Ovary (tissue), 9 donors: ENCODE measurements around the gene NUP188. TPM values are rescaled to one million over a fixed set of nuclear protein-coding genes. Genes with fewer than 3 reads are reported as not detected.

Experiments
- DNase-seq, 5 donors: peaks; one replicate each; pipeline ENCODE4 v3.0.0-alpha.2; 2019 to 2020
- H3K27ac ChIP-seq, 2 donors: fragments of 200-600 bp; one replicate each; pipeline versions ENCODE4 v1.5.1 to v1.8.0; 2019 to 2022
- H3K27me3 ChIP-seq: fragments of 200-600 bp; one replicate; pipeline ENCODE4 v1.8.0; 2022
- H3K36me3 ChIP-seq: fragments of 200-600 bp; sonication (generic); one replicate; pipeline ENCODE4 v1.5.1; 2019
- H3K4me1 ChIP-seq: one replicate; pipeline ENCODE4 v1.8.1; 2013; ENCODE audit warnings: mild to moderate bottlenecking, moderate library complexity; ENCODE audit not compliant: insufficient read depth
- H3K4me3 ChIP-seq: fragments of 200-600 bp; sonication (generic); one replicate; pipeline ENCODE4 v1.5.1; 2017
- H3K9me3 ChIP-seq, 2 donors: fragments of 200-600 bp in 1 of 2; sonication (generic) in 1 of 2; one replicate each; pipeline versions ENCODE4 v1.5.1 to v1.8.1; 2013 to 2019; ENCODE audit warnings: mild to moderate bottlenecking in 1 of 2, moderate library complexity in 1 of 2
- EP300 ChIP-seq: sonication (generic); formaldehyde crosslinking; IDR thresholded peaks from one replicate; pipeline ENCODE4 v1.6.1; 2017; ENCODE audit warnings: antibody characterized with exemption
- POLR2A ChIP-seq: fragments of 450-650 bp; IDR thresholded peaks from one replicate; pipeline ENCODE4 v1.6.1; 2017; ENCODE audit warnings: antibody characterized with exemption, mild to moderate bottlenecking, moderate library complexity
- WGBS, 3 donors: extraction: QIAGEN DNeasy Blood & Tissue Kit in 1 of 3; methylation state at CpG; one replicate each; pipeline versions ENCODE4 v1.1.5 to v1.1.7; 2013 to 2017; 5-methylcytosine and 5-hydroxymethylcytosine counted together
- intact Hi-C, 4 donors: fragments of 100-400 bp; cut with DNase I; formaldehyde crosslinking; loops; one replicate each; pipeline versions ENCODE4 v1.11.0 to v1.15.1; 2022 to 2023
- polyA plus RNA-seq, 2 donors: library from polyadenylated mRNA; stranded (reverse); fragments of 200-250 nt in 1 of 2; fragments of 350-450 nt in 1 of 2; fragmentation: Illumina TruSeq in 1 of 2; extraction: RNeasy Lipid Tissue Mini Kit (QIAGEN cat#74804) in 1 of 2; gene quantifications; one replicate each; pipeline ENCODE4 v1.2.3, GENCODE V29; 2013 to 2014
- total RNA-seq, 7 donors: library from RNA; depleted of rRNA in 2 of 7; stranded (reverse); fragments of >200 nt in 2 of 7; fragmentation: NEBNext Ultra II Directional in 3 of 7; extraction: Animal tissue kit (Norgen Biotek cat#: 25700) in 3 of 7; gene quantifications; one replicate each; pipeline versions ENCODE4 v1.1.0 to v1.2.4, GENCODE V29; 2016 to 2023
- TF ChIP-seq, protein P1 (sequence below), 3 donors: fragments of 450-650 bp in 2 of 3; fragments of 200-600 bp in 1 of 3; IDR thresholded peaks; one replicate each; pipeline versions ENCODE4 v1.5.1 to v1.8.0; 2016 to 2022; ENCODE audit warnings: antibody characterized with exemption in 3 of 3, mild to moderate bottlenecking in 1 of 3
- donor health status: DM: no; HTN: no; CAD: no; lungs with moderate emphysema.
- donor health status: DM: no; HTN: no; CAD: no.
- donor health status: Bipolar disorder and iron deficiency.
- donor health status: DM: yes; HTN: yes; CAD: no.
- donor health status: DM: no; HTN: no; CAD: no.
- donor health status: DM: yes; HTN: yes; CAD: no.

NUP188 gene
- total and polyA plus RNA-seq, 9 donors, result 10.6 to 43.8 (median 25.1) TPM

DNA sequence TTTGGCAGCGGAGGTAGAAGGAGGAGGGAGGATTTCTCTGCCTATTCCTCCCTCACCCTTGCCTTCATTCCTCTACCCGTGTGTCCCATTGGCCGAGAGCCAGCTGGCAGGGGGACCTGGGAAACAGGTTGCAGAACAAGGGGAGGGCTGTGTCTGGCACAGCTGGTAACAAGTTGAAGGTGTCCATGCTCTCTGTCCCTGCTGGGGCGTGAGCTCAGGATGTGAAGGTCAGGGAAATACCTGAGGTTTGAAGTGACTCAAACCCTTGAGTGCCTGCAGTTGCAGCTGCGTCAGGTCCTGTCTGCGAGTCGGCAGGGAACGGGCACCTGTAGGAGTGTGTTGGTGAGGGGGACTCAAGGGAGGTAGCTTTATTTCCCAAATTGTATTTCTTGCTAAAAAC lies 105.1 kb downstream of the NUP188 start:
- TF ChIP-seq, protein P1, sequence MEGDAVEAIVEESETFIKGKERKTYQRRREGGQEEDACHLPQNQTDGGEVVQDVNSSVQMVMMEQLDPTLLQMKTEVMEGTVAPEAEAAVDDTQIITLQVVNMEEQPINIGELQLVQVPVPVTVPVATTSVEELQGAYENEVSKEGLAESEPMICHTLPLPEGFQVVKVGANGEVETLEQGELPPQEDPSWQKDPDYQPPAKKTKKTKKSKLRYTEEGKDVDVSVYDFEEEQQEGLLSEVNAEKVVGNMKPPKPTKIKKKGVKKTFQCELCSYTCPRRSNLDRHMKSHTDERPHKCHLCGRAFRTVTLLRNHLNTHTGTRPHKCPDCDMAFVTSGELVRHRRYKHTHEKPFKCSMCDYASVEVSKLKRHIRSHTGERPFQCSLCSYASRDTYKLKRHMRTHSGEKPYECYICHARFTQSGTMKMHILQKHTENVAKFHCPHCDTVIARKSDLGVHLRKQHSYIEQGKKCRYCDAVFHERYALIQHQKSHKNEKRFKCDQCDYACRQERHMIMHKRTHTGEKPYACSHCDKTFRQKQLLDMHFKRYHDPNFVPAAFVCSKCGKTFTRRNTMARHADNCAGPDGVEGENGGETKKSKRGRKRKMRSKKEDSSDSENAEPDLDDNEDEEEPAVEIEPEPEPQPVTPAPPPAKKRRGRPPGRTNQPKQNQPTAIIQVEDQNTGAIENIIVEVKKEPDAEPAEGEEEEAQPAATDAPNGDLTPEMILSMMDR (IDR thresholded peaks at IDR 0.05), result no peak
- TF ChIP-seq POLR2A (no peak), EP300 (no peak)
- H3K36me3 ChIP-seq, result no peaks in the 10 kb centered on the region
- intact Hi-C loops, result no loop called here
- 69 to 77% (median 73%) methylated on average over 8 of the region's 8 CpGs for WGBS, 3 donors
- DNase-seq, result peak in 1 of 5 donors; percentile 57
- H3K4me1 ChIP-seq, result no peaks in the 10 kb centered on the region
- no peak overlapping the region for H3K27ac ChIP-seq
- no peaks in the 10 kb centered on the region for H3K27me3 ChIP-seq
- H3K4me3 ChIP-seq, result no peak overlapping the region
- no peaks in the 10 kb centered on the region for H3K9me3 ChIP-seq

DNA sequence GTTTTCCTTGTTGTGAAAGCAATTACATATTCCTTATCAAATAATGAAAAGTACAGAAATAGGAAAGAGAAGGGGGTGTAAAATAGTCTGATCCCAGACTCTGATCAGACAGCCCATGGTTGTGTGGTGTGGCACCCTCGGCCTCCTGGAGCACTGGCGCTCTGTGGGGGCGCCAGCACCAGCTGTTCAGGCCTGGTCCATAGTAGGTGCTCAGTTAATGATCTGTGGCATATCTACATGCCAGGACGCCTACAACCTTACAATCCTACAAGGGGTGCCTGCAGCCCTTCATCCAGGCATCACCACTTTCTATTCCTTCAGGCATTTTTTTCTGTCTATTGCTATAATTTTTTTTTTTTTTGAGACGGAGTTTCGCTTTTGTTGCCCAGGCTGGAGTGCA lies 105.5 kb downstream of the NUP188 start:
- intact Hi-C loops, result no loop called here
- H3K9me3 ChIP-seq, result no peaks in the 10 kb centered on the region
- WGBS, 3 donors, result 91 to 94% (median 92%) methylated on average over 6 of the region's 6 CpGs
- H3K36me3 ChIP-seq, result no peaks in the 10 kb centered on the region
- TF ChIP-seq POLR2A (no peak), EP300 (no peak)
- TF ChIP-seq, protein P1 (IDR thresholded peaks at IDR 0.05), result no peak
- no peaks in the 10 kb centered on the region for H3K4me1 ChIP-seq
- no peak overlapping the region for H3K4me3 ChIP-seq
- no peak overlapping the region for H3K27ac ChIP-seq
- no peak for DNase-seq
- H3K27me3 ChIP-seq, result no peaks in the 10 kb centered on the region

DNA sequence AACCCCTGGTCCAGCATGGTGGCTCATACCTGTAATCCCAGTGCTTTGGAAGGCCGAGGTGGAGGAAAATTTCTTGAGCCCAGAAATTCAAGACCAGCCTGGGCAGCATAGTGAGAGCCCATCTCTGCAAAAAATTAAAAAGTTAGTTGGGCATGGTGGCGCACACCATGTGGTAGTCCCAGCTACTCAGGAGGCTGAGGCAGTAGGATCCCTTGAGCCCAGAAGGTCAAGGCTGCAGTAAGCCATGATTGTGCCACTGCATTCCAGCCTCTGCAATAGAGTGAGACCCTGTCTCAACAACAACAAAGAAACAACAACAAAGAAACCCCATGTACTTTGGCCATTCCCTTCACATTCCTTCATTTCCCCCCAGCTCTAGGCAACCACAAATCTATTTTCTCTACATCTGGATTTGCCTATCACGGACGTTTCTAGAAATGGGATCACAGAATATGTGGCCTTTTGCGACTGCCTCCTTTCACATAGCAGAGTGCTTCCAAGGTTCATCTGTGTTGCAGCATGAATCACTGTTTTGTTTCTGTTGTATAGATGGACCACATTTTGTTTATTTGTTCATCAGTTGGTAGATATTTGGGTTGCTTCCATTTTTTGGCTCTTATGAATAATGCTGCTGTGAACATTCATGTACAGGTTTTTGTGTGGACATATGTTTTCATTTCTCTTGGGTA lies 106.8 kb downstream of the NUP188 start:
- TF ChIP-seq POLR2A (no peak), EP300 (no peak)
- TF ChIP-seq, protein P1 (IDR thresholded peaks at IDR 0.05), result no peak
- no peak for DNase-seq
- Histone ChIP-seq H3K27me3 (no peaks in the 10 kb centered on the region), H3K4me3 (no peak overlapping the region), H3K36me3 (no peaks in the 10 kb centered on the region), H3K4me1 (no peaks in the 10 kb centered on the region), H3K27ac (no peak overlapping the region), H3K9me3 (no peaks in the 10 kb centered on the region)
- 65 to 89% (median 67%) methylated on average over 5 of the region's 5 CpGs for WGBS, 3 donors
- intact Hi-C loops, result no loop called here

Other genes starting within 250 kb of the NUP188 start
- gene PKN3, start 245.2 kb upstream of the NUP188 start, total RNA-seq, result 1 to 10 TPM; 1.4 to 7.6 (median 4.2) TPM
- gene PKN3, start 245.2 kb upstream of the NUP188 start, polyA plus RNA-seq, result 1 to 10 TPM; 1.3 to 4.6 TPM
- 10 to 100 TPM in 2 of 7 donors, 1 to 10 TPM in 5; 5.7 to 27.1 (median 7.0) TPM for gene ZDHHC12, start 223.6 kb upstream of the NUP188 start, total RNA-seq
- 10 to 100 TPM in 1 of 2 donors, under 1 TPM in 1; 0.30 to 12.5 TPM for gene ZDHHC12, start 223.6 kb upstream of the NUP188 start, polyA plus RNA-seq
- 10 to 100 TPM; 31.2 to 46.1 (median 34.2) TPM for gene ZER1, start 175.8 kb upstream of the NUP188 start, total RNA-seq
- gene ZER1, start 175.8 kb upstream of the NUP188 start, polyA plus RNA-seq, result 10 to 100 TPM; 16.3 to 31.0 TPM
- 10 to 100 TPM; 10.7 to 31.1 (median 26.3) TPM for gene TBC1D13, start 160.4 kb upstream of the NUP188 start, total RNA-seq
- gene TBC1D13, start 160.4 kb upstream of the NUP188 start, polyA plus RNA-seq, result 10 to 100 TPM; 15.2 to 32.2 TPM
- gene ENDOG, start 129.2 kb upstream of the NUP188 start, total RNA-seq, result 10 to 100 TPM; 14.6 to 23.7 (median 20.3) TPM
- gene ENDOG, start 129.2 kb upstream of the NUP188 start, polyA plus RNA-seq, result 10 to 100 TPM in 1 of 2 donors, 1 to 10 TPM in 1; 3.6 to 13.7 TPM
- gene SPOUT1, start 117.9 kb upstream of the NUP188 start, total RNA-seq, result 10 to 100 TPM; 10.7 to 47.9 (median 26.5) TPM
- gene SPOUT1, start 117.9 kb upstream of the NUP188 start, polyA plus RNA-seq, result 10 to 100 TPM in 1 of 2 donors, 1 to 10 TPM in 1; 6.3 to 18.5 TPM
- gene KYAT1, start 65.7 kb upstream of the NUP188 start, total RNA-seq, result 10 to 100 TPM in 1 of 7 donors, 1 to 10 TPM in 6; 4.6 to 10.2 (median 6.1) TPM
- gene KYAT1, start 65.7 kb upstream of the NUP188 start, polyA plus RNA-seq, result 1 to 10 TPM; 4.2 to 5.8 TPM
- gene LRRC8A, start 65.6 kb upstream of the NUP188 start, total RNA-seq, result 10 to 100 TPM; 18.1 to 39.7 (median 26.4) TPM
- gene LRRC8A, start 65.6 kb upstream of the NUP188 start, polyA plus RNA-seq, result 10 to 100 TPM; 21.2 to 28.5 TPM
- 10 to 100 TPM; 24.8 to 63.9 (median 43.1) TPM for gene PHYHD1, start 26.7 kb upstream of the NUP188 start, total RNA-seq
- 10 to 100 TPM; 41.1 to 50.4 TPM for gene PHYHD1, start 26.7 kb upstream of the NUP188 start, polyA plus RNA-seq
- gene DOLK, start 96 bp upstream of the NUP188 start, total RNA-seq, result 10 to 100 TPM in 5 of 7 donors, 1 to 10 TPM in 2; 6.1 to 14.9 (median 12.6) TPM
- gene DOLK, start 96 bp upstream of the NUP188 start, polyA plus RNA-seq, result 10 to 100 TPM in 1 of 2 donors, 1 to 10 TPM in 1; 9.5 to 12.0 TPM
- 100 to 1,000 TPM in 2 of 7 donors, 10 to 100 TPM in 5; 57.8 to 105 (median 88.8) TPM for gene SH3GLB2, start 80.6 kb downstream of the NUP188 start, total RNA-seq
- gene SH3GLB2, start 80.6 kb downstream of the NUP188 start, polyA plus RNA-seq, result 100 to 1,000 TPM in 1 of 2 donors, 10 to 100 TPM in 1; 11.8 to 112 TPM
- 10 to 100 TPM; 18.7 to 36.5 (median 25.5) TPM for gene MIGA2, start 88.9 kb downstream of the NUP188 start, total RNA-seq
- gene MIGA2, start 88.9 kb downstream of the NUP188 start, polyA plus RNA-seq, result 10 to 100 TPM in 1 of 2 donors, 1 to 10 TPM in 1; 2.5 to 21.7 TPM
- gene DOLPP1, start 133.4 kb downstream of the NUP188 start, total RNA-seq, result 10 to 100 TPM in 3 of 7 donors, 1 to 10 TPM in 4; 3.3 to 16.2 (median 9.4) TPM
- gene DOLPP1, start 133.4 kb downstream of the NUP188 start, polyA plus RNA-seq, result 1 to 10 TPM; 6.8 to 8.6 TPM
- 10 to 100 TPM; 23.0 to 42.7 (median 39.1) TPM for gene CRAT, start 163.1 kb downstream of the NUP188 start, total RNA-seq
- 10 to 100 TPM; 28.7 to 29.9 TPM for gene CRAT, start 163.1 kb downstream of the NUP188 start, polyA plus RNA-seq
- 100 to 1,000 TPM in 3 of 7 donors, 10 to 100 TPM in 4; 32.1 to 107 (median 89.2) TPM for gene PTPA, start 163.7 kb downstream of the NUP188 start, total RNA-seq
- gene PTPA, start 163.7 kb downstream of the NUP188 start, polyA plus RNA-seq, result 10 to 100 TPM; 62.9 to 97.8 TPM
- gene IER5L, start 230.6 kb downstream of the NUP188 start, total RNA-seq, result 10 to 100 TPM; 15.4 to 74.3 (median 45.0) TPM
- 10 to 100 TPM in 1 of 2 donors, 1 to 10 TPM in 1; 2.5 to 14.9 TPM for gene IER5L, start 230.6 kb downstream of the NUP188 start, polyA plus RNA-seq